ENCODE results near the gene CLEC16A. TPM values are rescaled to one million over a fixed set of nuclear protein-coding genes. Genes with fewer than 3 reads are reported as not detected.

Gene CLEC16A
- total RNA-seq, 1 experiment from 2014 or later = 17.4 TPM

- no peaks in the 10 kb centered on the region for H3K36me3 ChIP-seq (ENCODE audit: insufficient read depth, low read length)
- no peaks in the 10 kb centered on the region for H3K4me1 ChIP-seq (ENCODE audit: low read length)
- no peaks in the 10 kb centered on the region for H3K79me2 ChIP-seq (ENCODE audit: low read length)
- no peaks in the 10 kb centered on the region for H3K27me3 ChIP-seq (ENCODE audit: low read length)
- no peak overlapping the region for H3K4me3 ChIP-seq (ENCODE audit: low read length)
- H2AFZ ChIP-seq (ENCODE audit: low read length) = no peak overlapping the region
- no peaks in the 10 kb centered on the region for H3K9me2 ChIP-seq (replicated peaks; ENCODE audit: insufficient read depth, low read length)
- no peak overlapping the region for H3K4me2 ChIP-seq (ENCODE audit: low read depth, low read length, poor library complexity, severe bottlenecking)
- no peak overlapping the region for H3K27ac ChIP-seq (ENCODE audit: low read length)
- H3K9me3 ChIP-seq (ENCODE audit: low read length) = no peaks in the 10 kb centered on the region
- no peak overlapping the region for H3K9ac ChIP-seq (ENCODE audit: low read length)
- DNase-seq = no peak
- no peaks in the 10 kb centered on the region for H4K20me1 ChIP-seq (ENCODE audit: insufficient read depth, low read depth, low read length)
Measured at GRCh38 chr16:10995565-10995964, 51.2 kb downstream of the CLEC16A start.

DNA sequence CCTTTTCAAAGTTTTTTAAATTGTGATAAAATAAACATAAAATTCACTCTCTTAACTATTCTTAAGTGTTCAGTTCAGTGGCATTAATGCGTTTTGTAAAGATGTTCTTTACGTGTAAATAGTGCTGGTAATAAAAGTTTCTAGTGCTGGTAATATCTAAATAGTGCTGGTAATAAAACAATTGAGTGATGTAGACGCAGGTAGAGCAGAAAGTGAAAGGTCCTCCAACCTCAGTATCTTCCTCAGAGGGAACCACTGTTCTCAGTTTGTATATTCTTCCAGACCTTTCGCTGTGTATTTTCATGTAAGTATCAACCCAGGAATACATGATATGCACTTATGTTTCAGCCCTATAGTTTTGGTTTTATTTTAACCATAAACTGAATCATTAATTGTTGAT lies 53.1 kb downstream of the CLEC16A start:
- Histone ChIP-seq H3K9me2 (replicated peaks; ENCODE audit: insufficient read depth, low read length) (no peaks in the 10 kb centered on the region), H3K36me3 (ENCODE audit: insufficient read depth, low read length) (no peaks in the 10 kb centered on the region)
- DNase-seq = no peak

GRCh38 chr16:10999300-10999699 lies 54.9 kb downstream of the CLEC16A start:
- Histone ChIP-seq H2AFZ (ENCODE audit: low read length) (no peak overlapping the region), H3K9ac (ENCODE audit: low read length) (no peak overlapping the region), H3K9me2 (replicated peaks; ENCODE audit: insufficient read depth, low read length) (no peaks in the 10 kb centered on the region), H3K9me3 (ENCODE audit: low read length) (no peaks in the 10 kb centered on the region), H3K4me2 (ENCODE audit: low read depth, low read length, poor library complexity, severe bottlenecking) (no peak overlapping the region), H3K27ac (ENCODE audit: low read length) (no peak overlapping the region), H3K36me3 (ENCODE audit: insufficient read depth, low read length) (no peaks in the 10 kb centered on the region), H3K4me3 (ENCODE audit: low read length) (no peak overlapping the region), H3K4me1 (ENCODE audit: low read length) (no peaks in the 10 kb centered on the region), H3K79me2 (ENCODE audit: low read length) (no peaks in the 10 kb centered on the region), H3K27me3 (ENCODE audit: low read length) (no peaks in the 10 kb centered on the region), H4K20me1 (ENCODE audit: insufficient read depth, low read depth, low read length) (no peaks in the 10 kb centered on the region)
- DNase-seq = no peak

More for the DNA sequence above, 53.1 kb downstream of the CLEC16A start:
- no peak overlapping the region for H3K9ac ChIP-seq (ENCODE audit: low read length)
- H3K4me3 ChIP-seq (ENCODE audit: low read length) = no peak overlapping the region
- no peaks in the 10 kb centered on the region for H3K27me3 ChIP-seq (ENCODE audit: low read length)
- no peak overlapping the region for H3K4me2 ChIP-seq (ENCODE audit: low read depth, low read length, poor library complexity, severe bottlenecking)
- no peak overlapping the region for H2AFZ ChIP-seq (ENCODE audit: low read length)
- no peak overlapping the region for H3K27ac ChIP-seq (ENCODE audit: low read length)
- no peaks in the 10 kb centered on the region for H4K20me1 ChIP-seq (ENCODE audit: insufficient read depth, low read depth, low read length)
- no peaks in the 10 kb centered on the region for H3K79me2 ChIP-seq (ENCODE audit: low read length)
- H3K4me1 ChIP-seq (ENCODE audit: low read length) = no peaks in the 10 kb centered on the region
- H3K9me3 ChIP-seq (ENCODE audit: low read length) = no peaks in the 10 kb centered on the region

DNA sequence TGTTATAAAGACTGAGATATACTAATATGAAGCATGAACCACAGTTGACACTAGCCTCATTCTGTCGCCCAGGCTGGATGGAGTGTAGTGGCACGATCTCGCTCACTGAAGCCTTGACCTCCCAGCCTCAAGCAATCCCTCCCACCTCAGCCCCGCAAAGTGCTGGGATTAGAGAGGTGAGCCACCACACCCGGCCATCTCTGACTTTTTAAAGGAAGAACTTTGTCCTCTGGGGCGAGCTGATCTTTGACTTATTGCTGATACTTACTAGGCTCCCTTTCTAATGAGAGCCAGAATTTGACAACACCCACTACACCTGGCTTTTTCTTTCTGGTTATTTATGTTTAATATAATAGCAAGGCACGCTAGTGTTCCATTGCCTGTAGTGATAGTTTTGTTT lies 57.2 kb downstream of the CLEC16A start:
- H3K9ac ChIP-seq (ENCODE audit: low read length) = no peak overlapping the region
- H3K27me3 ChIP-seq (ENCODE audit: low read length) = no peaks in the 10 kb centered on the region
- no peaks in the 10 kb centered on the region for H3K36me3 ChIP-seq (ENCODE audit: insufficient read depth, low read length)
- no peak overlapping the region for H3K27ac ChIP-seq (ENCODE audit: low read length)
- no peaks in the 10 kb centered on the region for H4K20me1 ChIP-seq (ENCODE audit: insufficient read depth, low read depth, low read length)
- H3K9me3 ChIP-seq (ENCODE audit: low read length) = no peaks in the 10 kb centered on the region
- no peaks in the 10 kb centered on the region for H3K9me2 ChIP-seq (replicated peaks; ENCODE audit: insufficient read depth, low read length)
- DNase-seq = no peak
- H3K79me2 ChIP-seq (ENCODE audit: low read length) = no peaks in the 10 kb centered on the region
- no peak overlapping the region for H3K4me3 ChIP-seq (ENCODE audit: low read length)
- no peak overlapping the region for H3K4me2 ChIP-seq (ENCODE audit: low read depth, low read length, poor library complexity, severe bottlenecking)
- H2AFZ ChIP-seq (ENCODE audit: low read length) = no peak overlapping the region
- H3K4me1 ChIP-seq (ENCODE audit: low read length) = no peaks in the 10 kb centered on the region

DNA sequence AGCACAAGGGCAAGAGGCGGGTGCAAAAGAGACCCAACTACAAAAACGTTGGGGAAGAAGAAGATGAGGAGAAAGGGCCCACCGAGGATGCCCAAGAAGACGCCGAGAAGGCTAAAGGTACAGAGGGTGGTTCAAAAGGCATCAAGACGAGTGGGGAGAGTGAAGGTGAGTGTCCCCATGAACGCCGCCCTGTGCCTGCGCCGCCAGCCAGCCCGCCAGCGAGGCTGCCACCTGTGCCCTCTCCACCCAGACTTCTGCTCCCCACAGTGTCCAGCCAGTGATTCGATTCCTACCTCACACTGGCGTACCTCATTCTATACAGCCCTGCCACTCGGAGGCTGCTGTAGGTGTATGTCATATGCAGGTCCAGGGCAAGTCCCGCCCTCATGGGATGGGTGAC lies 58.8 kb downstream of the CLEC16A start:
- DNase-seq = no peak
- no peaks in the 10 kb centered on the region for H3K4me1 ChIP-seq (ENCODE audit: low read length)
- H3K9ac ChIP-seq (ENCODE audit: low read length) = no peak overlapping the region
- no peak overlapping the region for H3K4me3 ChIP-seq (ENCODE audit: low read length)
- H2AFZ ChIP-seq (ENCODE audit: low read length) = no peak overlapping the region
- H3K27ac ChIP-seq (ENCODE audit: low read length) = no peak overlapping the region
- H3K9me2 ChIP-seq (replicated peaks; ENCODE audit: insufficient read depth, low read length) = no peaks in the 10 kb centered on the region
- no peaks in the 10 kb centered on the region for H3K36me3 ChIP-seq (ENCODE audit: insufficient read depth, low read length)
- no peaks in the 10 kb centered on the region for H4K20me1 ChIP-seq (ENCODE audit: insufficient read depth, low read depth, low read length)
- H3K9me3 ChIP-seq (ENCODE audit: low read length) = no peaks in the 10 kb centered on the region
- H3K79me2 ChIP-seq (ENCODE audit: low read length) = no peaks in the 10 kb centered on the region
- no peaks in the 10 kb centered on the region for H3K27me3 ChIP-seq (ENCODE audit: low read length)
- no peak overlapping the region for H3K4me2 ChIP-seq (ENCODE audit: low read depth, low read length, poor library complexity, severe bottlenecking)

- no peak for DNase-seq
- no peaks in the 10 kb centered on the region for H3K9me2 ChIP-seq (replicated peaks; ENCODE audit: insufficient read depth, low read length)
- no peak overlapping the region for H3K4me2 ChIP-seq (ENCODE audit: low read depth, low read length, poor library complexity, severe bottlenecking)
- H3K27ac ChIP-seq (ENCODE audit: low read length) = no peak overlapping the region
- H4K20me1 ChIP-seq (ENCODE audit: insufficient read depth, low read depth, low read length) = no peaks in the 10 kb centered on the region
- H3K9ac ChIP-seq (ENCODE audit: low read length) = no peak overlapping the region
- H3K36me3 ChIP-seq (ENCODE audit: insufficient read depth, low read length) = no peaks in the 10 kb centered on the region
- H3K9me3 ChIP-seq (ENCODE audit: low read length) = no peaks in the 10 kb centered on the region
- no peaks in the 10 kb centered on the region for H3K79me2 ChIP-seq (ENCODE audit: low read length)
- no peak overlapping the region for H3K4me3 ChIP-seq (ENCODE audit: low read length)
- H3K4me1 ChIP-seq (ENCODE audit: low read length) = no peaks in the 10 kb centered on the region
- H3K27me3 ChIP-seq (ENCODE audit: low read length) = no peaks in the 10 kb centered on the region
- no peak overlapping the region for H2AFZ ChIP-seq (ENCODE audit: low read length)
Measured at GRCh38 chr16:11004351-11004750, 60.0 kb downstream of the CLEC16A start.

DNA sequence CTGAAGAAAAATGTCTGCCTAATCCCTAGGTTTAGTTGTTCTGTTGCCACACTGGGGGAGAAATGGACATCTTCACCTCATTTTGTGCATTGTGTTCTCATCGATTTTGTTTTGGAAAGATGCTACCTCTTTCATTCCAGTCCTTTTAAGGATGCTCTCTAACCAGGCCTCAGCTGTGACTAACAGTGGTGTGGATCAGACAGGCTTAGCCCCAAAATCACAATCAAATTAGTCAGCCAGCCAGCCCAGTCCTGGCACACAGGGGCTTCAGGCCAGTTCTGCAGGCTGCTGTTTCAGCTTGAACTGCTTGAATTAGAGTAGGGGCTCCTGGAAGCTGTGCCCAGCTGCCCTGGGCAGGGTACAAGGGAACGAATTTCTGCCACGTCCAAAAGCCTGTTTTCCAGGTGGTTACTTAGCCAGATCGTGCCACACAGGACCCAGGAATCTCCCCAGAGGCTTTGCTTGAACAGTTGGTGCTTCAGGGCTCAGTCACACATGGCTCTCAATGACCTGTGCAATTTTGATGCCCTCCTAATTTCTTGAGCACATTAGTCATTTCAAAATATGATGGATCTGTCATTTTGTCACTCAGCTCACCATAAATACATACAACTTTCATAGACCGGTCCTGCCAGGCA lies 60.7 kb downstream of the CLEC16A start:
- no peak overlapping the region for H3K4me2 ChIP-seq (ENCODE audit: low read depth, low read length, poor library complexity, severe bottlenecking)
- H3K9ac ChIP-seq (ENCODE audit: low read length) = no peak overlapping the region
- H3K4me3 ChIP-seq (ENCODE audit: low read length) = no peak overlapping the region
- H3K9me2 ChIP-seq (replicated peaks; ENCODE audit: insufficient read depth, low read length) = no peaks in the 10 kb centered on the region
- no peak overlapping the region for H2AFZ ChIP-seq (ENCODE audit: low read length)
- no peaks in the 10 kb centered on the region for H3K79me2 ChIP-seq (ENCODE audit: low read length)
- no peaks in the 10 kb centered on the region for H3K9me3 ChIP-seq (ENCODE audit: low read length)
- DNase-seq = no peak
- H3K27ac ChIP-seq (ENCODE audit: low read length) = no peak overlapping the region
- no peaks in the 10 kb centered on the region for H3K36me3 ChIP-seq (ENCODE audit: insufficient read depth, low read length)
- no peaks in the 10 kb centered on the region for H4K20me1 ChIP-seq (ENCODE audit: insufficient read depth, low read depth, low read length)
- H3K4me1 ChIP-seq (ENCODE audit: low read length) = no peaks in the 10 kb centered on the region
- no peaks in the 10 kb centered on the region for H3K27me3 ChIP-seq (ENCODE audit: low read length)

GRCh38 chr16:11005611-11005975 lies 61.2 kb downstream of the CLEC16A start:
- Histone ChIP-seq H2AFZ (ENCODE audit: low read length) (no peak overlapping the region), H3K4me1 (ENCODE audit: low read length) (no peaks in the 10 kb centered on the region), H3K4me3 (ENCODE audit: low read length) (no peak overlapping the region), H4K20me1 (ENCODE audit: insufficient read depth, low read depth, low read length) (no peaks in the 10 kb centered on the region), H3K4me2 (ENCODE audit: low read depth, low read length, poor library complexity, severe bottlenecking) (no peak overlapping the region), H3K9ac (ENCODE audit: low read length) (no peak overlapping the region), H3K27ac (ENCODE audit: low read length) (no peak overlapping the region), H3K27me3 (ENCODE audit: low read length) (no peaks in the 10 kb centered on the region), H3K36me3 (ENCODE audit: insufficient read depth, low read length) (no peaks in the 10 kb centered on the region), H3K79me2 (ENCODE audit: low read length) (no peaks in the 10 kb centered on the region), H3K9me3 (ENCODE audit: low read length) (no peaks in the 10 kb centered on the region), H3K9me2 (replicated peaks; ENCODE audit: insufficient read depth, low read length) (no peaks in the 10 kb centered on the region)
- DNase-seq = no peak

GRCh38 chr16:11006656-11007055 lies 62.3 kb downstream of the CLEC16A start:
- Histone ChIP-seq H3K9ac (ENCODE audit: low read length) (no peak overlapping the region), H3K4me1 (ENCODE audit: low read length) (no peaks in the 10 kb centered on the region), H3K9me2 (replicated peaks; ENCODE audit: insufficient read depth, low read length) (no peaks in the 10 kb centered on the region), H3K9me3 (ENCODE audit: low read length) (no peaks in the 10 kb centered on the region), H3K36me3 (ENCODE audit: insufficient read depth, low read length) (no peaks in the 10 kb centered on the region), H2AFZ (ENCODE audit: low read length) (no peak overlapping the region), H3K27ac (ENCODE audit: low read length) (no peak overlapping the region), H4K20me1 (ENCODE audit: insufficient read depth, low read depth, low read length) (no peaks in the 10 kb centered on the region), H3K4me3 (ENCODE audit: low read length) (no peak overlapping the region), H3K27me3 (ENCODE audit: low read length) (no peaks in the 10 kb centered on the region), H3K4me2 (ENCODE audit: low read depth, low read length, poor library complexity, severe bottlenecking) (no peak overlapping the region), H3K79me2 (ENCODE audit: low read length) (no peaks in the 10 kb centered on the region)
- no peak for DNase-seq

All from Karpas-422 (cell line).